Left lung (tissue), 10 donors: ENCODE results near the gene PDIK1L. TPM values are rescaled to one million over a fixed set of nuclear protein-coding genes. Genes with fewer than 3 reads are reported as not detected.

Source experiments
- ATAC-seq: fragments of 200-7000 bp; cut with Tn5 transposase; one replicate; pipeline ENCODE4 v1.9.1; 2020; ENCODE audit warnings: moderate library complexity
- DNase-seq, 4 donors: peaks; one replicate each; pipeline ENCODE4 v3.0.0-alpha.2; 2013 to 2020
- H3K27ac ChIP-seq, 2 donors: fragments of 200-600 bp; sonication (generic) in 1 of 2; one replicate each; pipeline versions ENCODE4 v1.5.0 to v1.8.0; 2020 to 2021
- H3K27me3 ChIP-seq, 2 donors: fragments of 200-600 bp; sonication (generic) in 1 of 2; one replicate each; pipeline versions ENCODE4 v1.5.0 to v1.8.0; 2020 to 2021
- H3K36me3 ChIP-seq, 2 donors: fragments of 200-600 bp; sonication (generic) in 1 of 2; one replicate each; pipeline versions ENCODE4 v1.5.0 to v1.8.0; 2020 to 2021
- H3K4me1 ChIP-seq, 2 donors: fragments of 200-600 bp; one replicate each; pipeline ENCODE4 v1.8.0; 2021
- H3K4me3 ChIP-seq, 2 donors: fragments of 200-600 bp; sonication (generic) in 1 of 2; one replicate each; pipeline versions ENCODE4 v1.5.0 to v1.8.0; 2020 to 2021; ENCODE audit warnings: mild to moderate bottlenecking in 1 of 2
- H3K9me3 ChIP-seq, 2 donors: fragments of 200-600 bp; sonication (generic) in 1 of 2; one replicate each; pipeline versions ENCODE4 v1.5.0 to v1.8.0; 2020 to 2021
- intact Hi-C, 2 donors: fragments of 100-400 bp; cut with DNase I; formaldehyde crosslinking; loops; one replicate each; pipeline versions ENCODE4 v1.11.2 to v1.14.2; 2022
- polyA plus RNA-seq, 6 donors: library from polyadenylated mRNA; unstranded; fragments of 120-200 nt; gene quantifications; one replicate each; pipeline ENCODE4 v1.2.1, GENCODE V29; 2013; ENCODE audit not compliant: insufficient read length in 6 of 6
- total RNA-seq, 2 donors: library from RNA; stranded (reverse); fragmentation: NEBNext Ultra II Directional; extraction: Animal tissue kit (Norgen Biotek cat#: 25700); gene quantifications; one replicate each; pipeline ENCODE4 v1.2.1, GENCODE V29; 2021
- TF ChIP-seq, protein P1 (sequence below), 2 donors: fragments of 200-600 bp; sonication (generic) in 1 of 2; IDR thresholded peaks; one replicate each; pipeline versions ENCODE4 v1.5.0 to v1.8.0; 2021; ENCODE audit warnings: antibody characterized with exemption in 2 of 2
- donor health status: DM: no; HTN: yes; CAD: no.
- donor health status: DM: no; HTN: no; CAD: no.

PDIK1L gene
- total and polyA plus RNA-seq, 8 donors: 7.0 to 26.0 (median 22.2) TPM

GRCh38 chr1:26159743-26160039 lies 48.1 kb downstream of the PDIK1L start:
- ATAC-seq (no peak), DNase-seq (no peak)
- Histone ChIP-seq H3K4me3 (peak overlapping the region; percentile 18 to 53), H3K27me3 (peaks cover 0 to 81% of the 10 kb centered on the region in 2 donors), H3K36me3 (no peaks in the 10 kb centered on the region), H3K9me3 (no peaks in the 10 kb centered on the region), H3K27ac (peak overlapping the region; percentile 41 to 50), H3K4me1 (peaks cover 0 to 29% of the 10 kb centered on the region in 2 donors)
- TF ChIP-seq, protein P1, sequence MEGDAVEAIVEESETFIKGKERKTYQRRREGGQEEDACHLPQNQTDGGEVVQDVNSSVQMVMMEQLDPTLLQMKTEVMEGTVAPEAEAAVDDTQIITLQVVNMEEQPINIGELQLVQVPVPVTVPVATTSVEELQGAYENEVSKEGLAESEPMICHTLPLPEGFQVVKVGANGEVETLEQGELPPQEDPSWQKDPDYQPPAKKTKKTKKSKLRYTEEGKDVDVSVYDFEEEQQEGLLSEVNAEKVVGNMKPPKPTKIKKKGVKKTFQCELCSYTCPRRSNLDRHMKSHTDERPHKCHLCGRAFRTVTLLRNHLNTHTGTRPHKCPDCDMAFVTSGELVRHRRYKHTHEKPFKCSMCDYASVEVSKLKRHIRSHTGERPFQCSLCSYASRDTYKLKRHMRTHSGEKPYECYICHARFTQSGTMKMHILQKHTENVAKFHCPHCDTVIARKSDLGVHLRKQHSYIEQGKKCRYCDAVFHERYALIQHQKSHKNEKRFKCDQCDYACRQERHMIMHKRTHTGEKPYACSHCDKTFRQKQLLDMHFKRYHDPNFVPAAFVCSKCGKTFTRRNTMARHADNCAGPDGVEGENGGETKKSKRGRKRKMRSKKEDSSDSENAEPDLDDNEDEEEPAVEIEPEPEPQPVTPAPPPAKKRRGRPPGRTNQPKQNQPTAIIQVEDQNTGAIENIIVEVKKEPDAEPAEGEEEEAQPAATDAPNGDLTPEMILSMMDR (IDR thresholded peaks at IDR 0.05): no peak
- intact Hi-C loops: loop anchor here in 1 of 2 donors (10.0 kb wide), 1 partner anchor 125 kb away; no protein-coding TSS in a partner anchor

GRCh38 chr1:26160527-26161414 lies 49.1 kb downstream of the PDIK1L start:
- TF ChIP-seq, protein P1 (IDR thresholded peaks at IDR 0.05): no peak
- ATAC-seq (no peak), DNase-seq (no peak)
- H3K27ac ChIP-seq: peak overlapping the region in 1 of 2 donors; percentile 50
- no peaks in the 10 kb centered on the region for H3K36me3 ChIP-seq
- no peaks in the 10 kb centered on the region for H3K9me3 ChIP-seq
- H3K27me3 ChIP-seq: peaks cover 0 to 87% of the 10 kb centered on the region in 2 donors
- intact Hi-C loops: loop anchor here in 1 of 2 donors (10.0 kb wide), 1 partner anchor 126 kb away; no protein-coding TSS in a partner anchor
- peaks cover 0 to 30% of the 10 kb centered on the region in 2 donors for H3K4me1 ChIP-seq
- peak overlapping the region; percentile 29 to 53 for H3K4me3 ChIP-seq

- ATAC-seq: peak; percentile 74
- Histone ChIP-seq H3K4me3 (peak overlapping the region; percentile 29 to 53), H3K27me3 (peaks cover 0 to 78% of the 10 kb centered on the region in 2 donors), H3K27ac (peak overlapping the region in 1 of 2 donors; percentile 41), H3K9me3 (no peaks in the 10 kb centered on the region), H3K36me3 (no peaks in the 10 kb centered on the region), H3K4me1 (peaks cover 0 to 30% of the 10 kb centered on the region in 2 donors)
- TF ChIP-seq, protein P1 (IDR thresholded peaks at IDR 0.05): no peak
- peak in 2 of 4 donors; percentile 67 to 89 for DNase-seq
- intact Hi-C loops: loop anchor here in 1 of 2 donors (10.0 kb wide), 1 partner anchor 127 kb away; no protein-coding TSS in a partner anchor
These were observed 50.0 kb downstream of the PDIK1L start for GRCh38 chr1:26161415-26162219.

DNA sequence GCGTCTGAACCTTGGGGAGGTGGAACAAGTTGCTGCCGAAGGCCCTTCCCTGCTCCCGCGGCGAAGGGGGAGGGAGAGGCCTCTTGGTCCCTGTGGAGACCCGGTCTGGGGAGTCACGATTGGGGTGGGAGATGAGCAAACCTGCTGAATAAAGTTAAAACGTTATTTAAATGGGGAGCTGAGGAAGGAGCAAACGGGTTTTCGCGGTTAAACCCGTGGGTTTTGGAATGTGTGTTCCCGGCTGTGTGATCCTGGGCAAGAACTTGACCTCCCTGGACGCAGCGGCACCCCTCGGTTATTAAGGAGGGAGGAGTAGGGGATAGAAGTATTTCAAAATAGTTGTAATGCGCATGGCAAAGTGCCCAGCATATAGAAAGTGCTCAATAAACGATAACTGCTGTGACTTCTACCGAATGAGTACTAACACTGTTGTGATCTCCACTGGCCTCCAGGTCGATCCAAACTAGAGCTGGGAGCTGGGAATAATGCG lies 50.6 kb downstream of the PDIK1L start:
- no peak for ATAC-seq
- no peaks in the 10 kb centered on the region for H3K9me3 ChIP-seq
- intact Hi-C loops: loop anchor here in 1 of 2 donors (10.0 kb wide), 1 partner anchor 127 kb away; no protein-coding TSS in a partner anchor
- H3K4me3 ChIP-seq: peak overlapping the region; percentile 29 to 53
- H3K4me1 ChIP-seq: peaks cover 0 to 30% of the 10 kb centered on the region in 2 donors
- H3K27ac ChIP-seq: no peak overlapping the region
- H3K27me3 ChIP-seq: peaks cover 0 to 72% of the 10 kb centered on the region in 2 donors
- TF ChIP-seq, protein P1 (IDR thresholded peaks at IDR 0.05): no peak
- DNase-seq: no peak
- H3K36me3 ChIP-seq: no peaks in the 10 kb centered on the region
